SH-SY5Y (cell line): ENCODE measurements around the gene ZNF282.

Experiments
- GATA2 ChIP-seq: IDR thresholded peaks from 2 replicates; pipeline ENCODE4 v1.6.1; 2011; ENCODE audit warnings: mild to moderate bottlenecking, low read depth, low read length
- GATA3 ChIP-seq: IDR thresholded peaks from 2 replicates; pipeline ENCODE4 v1.6.1; 2011; ENCODE audit warnings: low read depth, mild to moderate bottlenecking, low read length, moderate library complexity

DNA sequence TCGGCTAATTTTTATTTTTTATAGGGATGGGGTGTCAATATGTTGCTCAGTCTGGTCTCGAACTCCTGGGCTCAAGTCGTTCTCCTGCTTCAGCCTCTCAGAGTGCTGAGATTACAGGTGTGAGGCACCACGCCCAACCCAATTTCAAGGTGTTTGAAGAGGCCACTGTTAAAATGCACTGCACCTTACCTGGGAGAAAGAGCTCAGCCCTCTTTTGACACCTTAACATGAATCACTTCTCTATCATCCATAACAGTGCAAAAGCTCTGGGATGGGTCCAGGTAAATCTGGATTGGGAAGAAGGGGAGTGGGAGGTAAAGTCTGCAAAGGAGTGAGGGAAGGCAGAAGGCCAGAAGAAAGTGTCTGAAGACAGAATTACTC lies 557 bp upstream of the ZNF282 start:
- TF ChIP-seq GATA3 (no peak), GATA2 (no peak)
